ENCODE results near the gene MAP3K6. TPM values are rescaled to one million over a fixed set of nuclear protein-coding genes. Genes with fewer than 3 reads are reported as not detected.
A peak's percentile ranks its signal among the peaks of the same experiment; 100 is the strongest.

MAP3K6 gene
- total RNA-seq, 1 donor from 2014 or later = 76.3 TPM

GRCh38 chr1:27332536-27333281 is 34.1 kb downstream of the MAP3K6 start:
- peak; percentile 31 for ATAC-seq

- ATAC-seq = no peak
Observed at GRCh38 chr1:27331922-27332321, 34.8 kb downstream of the MAP3K6 start.

DNA sequence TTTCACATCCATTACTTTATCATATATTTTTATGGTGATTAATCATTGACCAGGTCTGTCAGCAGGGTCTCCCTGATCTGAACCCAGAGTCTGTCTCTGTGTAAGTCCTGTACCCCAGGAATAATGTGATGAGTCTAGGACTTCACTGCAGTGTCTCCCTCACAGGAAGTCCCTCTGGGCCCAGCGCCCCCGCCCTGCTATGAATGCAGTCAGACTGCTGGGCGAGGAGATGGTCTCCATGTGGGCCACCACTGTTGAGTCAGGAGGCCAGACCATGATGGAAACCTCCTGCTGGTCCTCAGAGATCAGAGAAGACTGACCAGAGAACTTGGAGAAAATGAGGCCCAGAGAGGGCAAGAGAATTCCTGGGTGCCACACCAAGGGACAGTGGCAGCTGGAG is 35.3 kb downstream of the MAP3K6 start:
- ATAC-seq = no peak

GRCh38 chr1:27330786-27331185 is 36.0 kb downstream of the MAP3K6 start:
- ATAC-seq = no peak

DNA sequence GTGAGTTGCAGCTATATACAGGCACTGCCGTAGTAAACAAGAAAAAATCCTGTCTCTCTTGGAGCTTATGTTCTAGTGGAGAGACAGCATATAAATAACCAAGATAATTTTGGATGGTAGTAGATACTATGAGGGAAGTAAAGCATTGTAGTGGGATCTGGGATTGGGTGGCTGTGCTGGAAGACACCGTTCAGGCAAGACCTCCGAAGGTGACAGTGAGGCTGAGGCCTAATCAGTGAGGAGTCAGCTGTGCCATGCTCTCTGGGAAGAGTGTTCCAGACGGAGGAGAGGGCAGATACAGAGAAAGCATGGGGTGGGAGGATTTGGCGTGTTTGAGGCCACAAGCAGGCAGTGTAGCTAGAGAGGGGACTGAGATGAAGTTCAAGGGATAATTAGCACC is 38.8 kb downstream of the MAP3K6 start:
- ATAC-seq = no peak

DNA sequence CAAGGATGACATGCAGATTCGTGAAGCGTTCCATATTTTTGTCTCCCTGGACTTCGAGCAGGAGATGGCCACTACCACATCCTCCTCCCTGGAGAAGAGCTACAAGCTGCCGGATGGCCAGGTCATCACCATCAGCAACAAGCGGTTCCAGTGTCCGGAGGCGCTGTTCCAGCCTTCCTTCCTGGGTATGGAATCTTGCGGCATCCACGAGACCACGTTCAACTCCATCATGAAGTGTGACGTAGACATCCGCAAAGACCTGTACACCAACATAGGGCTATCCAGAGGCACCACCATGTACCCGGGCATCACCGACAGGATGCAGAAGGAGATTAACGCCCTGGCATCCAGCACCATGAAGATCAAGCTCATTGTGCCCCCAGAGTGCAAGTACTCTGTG is 41.5 kb downstream of the MAP3K6 start:
- ATAC-seq = no peak

GRCh38 chr1:27322569-27323240 is 44.1 kb downstream of the MAP3K6 start:
- no peak for ATAC-seq

- ATAC-seq = peak; percentile 96
Observed at GRCh38 chr1:27321813-27322568, 44.8 kb downstream of the MAP3K6 start, which contains the start of gene TMEM222. Gene TMEM222, plus strand, starts transcription at chr1:27322163. Its CDS starts 35 bp downstream, at chr1:27322198.

GRCh38 chr1:27318596-27318995 is 48.2 kb downstream of the MAP3K6 start:
- ATAC-seq = no peak

- ATAC-seq = no peak
Observed at GRCh38 chr1:27318136-27318535, 48.6 kb downstream of the MAP3K6 start.

GRCh38 chr1:27316860-27317259 is 49.9 kb downstream of the MAP3K6 start:
- peak; percentile 53 for ATAC-seq

DNA sequence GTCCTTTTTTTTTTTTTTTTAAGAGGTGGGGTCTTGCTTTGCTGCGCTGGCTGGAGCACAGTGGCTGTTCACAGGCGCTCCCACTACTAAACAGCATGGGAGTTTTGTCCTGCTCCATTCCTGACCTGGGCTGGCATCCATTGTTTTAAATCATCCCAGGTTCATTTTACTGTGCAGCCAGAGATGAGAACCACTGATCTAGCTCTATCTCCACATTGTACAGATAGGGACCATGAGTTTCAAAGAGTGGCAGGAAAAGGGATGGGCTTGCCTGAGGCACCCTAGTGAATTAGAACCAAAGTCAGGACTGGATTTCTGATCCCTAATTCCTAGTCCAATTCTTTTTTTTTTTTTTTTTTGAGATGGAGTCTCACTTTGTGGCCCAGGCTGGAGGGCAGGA is 52.0 kb downstream of the MAP3K6 start:
- ATAC-seq = no peak

DNA sequence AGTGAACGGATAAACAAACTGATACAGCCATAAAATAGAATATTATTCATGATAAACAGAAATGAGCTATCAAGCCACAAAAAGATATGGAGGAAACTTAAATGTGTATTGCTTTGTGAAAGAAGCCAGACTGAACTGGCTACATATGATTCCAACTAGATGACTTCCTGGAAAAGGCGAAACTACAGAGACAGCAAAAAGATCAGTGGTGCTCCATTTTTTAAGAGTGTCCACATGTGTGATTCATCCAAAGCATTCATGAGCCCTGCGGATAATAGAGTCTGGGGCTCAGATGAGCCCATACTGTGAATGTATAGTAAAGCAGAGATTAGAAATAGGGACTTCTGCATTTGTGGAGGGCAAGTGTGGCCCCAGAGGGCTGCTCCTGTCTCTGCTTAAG is 52.6 kb downstream of the MAP3K6 start:
- ATAC-seq = peak; percentile 7

DNA sequence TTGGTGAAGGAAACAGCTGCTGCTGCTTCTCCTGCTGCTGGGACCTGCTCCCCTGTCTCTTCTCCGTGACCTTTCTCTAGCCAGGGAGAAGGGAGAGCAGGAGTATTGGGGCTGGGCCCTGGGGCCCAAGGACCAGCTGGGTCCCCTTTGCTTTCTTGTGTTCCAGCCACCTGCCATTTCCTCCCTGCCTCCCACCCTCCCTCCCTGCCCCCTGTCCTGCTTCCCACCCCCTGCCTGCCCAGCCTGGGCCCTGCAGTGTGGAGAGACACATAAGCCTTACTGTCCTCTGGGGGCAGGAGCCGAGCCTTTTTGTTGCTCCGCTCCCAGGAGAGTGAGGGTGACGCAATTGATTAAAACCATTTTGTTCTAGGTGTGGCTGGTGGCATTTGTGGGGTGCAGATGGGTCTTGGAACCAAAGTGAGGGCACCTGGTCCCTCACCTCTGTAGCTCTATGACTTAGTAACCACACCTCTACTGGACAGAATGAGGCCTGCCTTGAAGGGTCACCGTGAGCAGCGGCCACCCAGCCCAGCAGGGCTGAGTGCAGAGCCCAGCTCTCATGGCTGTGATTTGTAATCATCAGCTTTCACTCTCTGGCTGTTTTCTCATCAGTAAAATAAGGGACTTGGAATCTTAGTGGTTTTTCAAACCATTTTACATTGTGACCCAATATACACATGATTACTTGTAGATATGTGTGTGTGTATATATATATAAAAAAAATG is 58.7 kb downstream of the MAP3K6 start:
- no peak for ATAC-seq

DNA sequence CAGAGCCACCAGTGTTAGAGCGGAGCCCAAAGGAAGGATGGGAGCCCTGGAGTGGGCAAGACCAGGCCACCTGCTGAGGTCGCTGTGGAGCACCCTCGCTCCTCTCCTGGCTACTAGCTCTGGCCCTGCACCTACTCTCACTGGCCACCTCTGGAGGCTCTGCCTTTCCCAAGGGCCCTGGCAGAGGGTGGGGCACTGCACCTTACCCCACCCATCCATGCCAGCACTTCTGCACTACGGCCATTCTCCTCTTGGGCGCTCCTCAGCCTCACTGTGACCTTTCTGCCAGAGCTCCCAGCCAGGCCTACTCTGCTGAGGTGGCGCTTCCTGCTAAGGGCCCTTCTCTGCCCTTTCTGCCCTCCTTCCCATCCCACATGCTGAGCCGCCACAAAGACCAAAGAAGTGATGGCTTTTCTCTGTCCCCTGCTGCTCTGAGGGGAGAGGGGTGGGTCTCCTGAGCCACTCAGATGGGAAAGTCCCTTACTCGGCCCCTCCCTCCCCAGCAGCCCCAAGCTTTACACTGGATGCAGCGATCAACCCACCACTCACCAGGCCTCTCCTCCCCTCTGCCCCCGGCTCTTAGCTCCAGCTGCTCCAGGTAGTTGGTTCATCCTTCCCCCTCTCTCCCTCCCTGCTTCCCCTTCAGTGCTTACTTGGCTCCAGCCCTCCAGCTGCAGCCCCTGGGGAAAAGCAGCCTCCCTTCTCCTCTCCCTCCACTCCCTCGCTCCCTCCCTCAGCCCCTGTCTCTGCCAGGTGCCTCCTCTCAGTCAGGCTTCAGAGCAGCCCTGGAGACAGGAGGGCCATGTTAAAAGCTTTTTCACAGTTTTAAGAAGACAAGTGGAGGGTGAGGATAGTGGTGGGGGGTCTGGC is 59.6 kb downstream of the MAP3K6 start:
- ATAC-seq = peak; percentile 61

DNA sequence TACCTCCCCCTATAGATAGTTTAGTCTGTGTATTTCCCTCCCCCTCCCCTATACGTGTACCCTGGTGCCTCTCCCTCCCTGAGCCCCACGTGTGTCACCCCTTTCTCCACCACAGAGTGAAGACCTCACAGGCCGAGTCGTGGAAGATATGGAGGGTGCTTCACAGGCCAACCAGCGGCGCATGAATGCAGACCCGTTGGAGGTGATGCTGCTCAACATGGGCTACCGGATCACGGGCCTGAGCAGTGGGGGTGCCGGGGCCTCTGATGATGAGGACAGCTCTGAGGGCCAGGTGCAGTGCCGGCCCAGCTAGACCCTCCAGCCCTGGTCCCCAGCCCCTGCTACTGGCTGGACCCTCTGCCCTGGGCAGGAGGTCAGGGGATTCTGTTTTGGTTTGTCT is 60.7 kb downstream of the MAP3K6 start:
- ATAC-seq = no peak

Other genes starting within 250 kb of the MAP3K6 start
- 27.3 TPM for gene SLC9A1, start 211.8 kb downstream of the MAP3K6 start, total RNA-seq
- gene WDTC1, start 132.3 kb downstream of the MAP3K6 start, total RNA-seq = 16.3 TPM
- 38.6 TPM for gene TMEM222, start 44.8 kb downstream of the MAP3K6 start, total RNA-seq
- gene SYTL1, start 24.9 kb downstream of the MAP3K6 start, total RNA-seq = 113 TPM
- 2.4 TPM for gene FCN3, start 7.9 kb upstream of the MAP3K6 start, total RNA-seq
- gene CD164L2, start 16.4 kb upstream of the MAP3K6 start, total RNA-seq = 12.2 TPM
- 0.52 TPM for gene GPR3, start 25.7 kb upstream of the MAP3K6 start, total RNA-seq
- 169 TPM for gene WASF2, start 123.2 kb upstream of the MAP3K6 start, total RNA-seq
- gene AHDC1, start 237.2 kb upstream of the MAP3K6 start, total RNA-seq = 51.7 TPM

Measured in esophagus mucosa (tissue), 1 donor.